Transverse colon (tissue), 4 donors: ENCODE results near the gene SLC27A2.

ENCODE experiments used
- CTCF ChIP-seq, 5 experiments: fragments of 200-600 bp in 3 of 5; fragments of 450-650 bp in 2 of 5; sonication (generic) in 3 of 5; IDR thresholded peaks; 1 replicate in 2 of 5; 2 replicates in 3 of 5; pipeline ENCODE4 v1.5.1; 2016 to 2017; ENCODE audit warnings: antibody characterized with exemption in 5 of 5, inconsistent platforms in 3 of 5, mild to moderate bottlenecking in 2 of 5, moderate library complexity in 1 of 5
- POLR2A ChIP-seq: fragments of 450-650 bp; IDR thresholded peaks from one replicate; pipeline ENCODE4 v1.6.1; 2016; ENCODE audit warnings: antibody characterized with exemption, mild to moderate bottlenecking, moderate library complexity
- POLR2AphosphoS5 ChIP-seq, 3 donors: sonication (generic); formaldehyde crosslinking; IDR thresholded peaks; one replicate each; pipeline ENCODE4 v1.6.1; 2016; ENCODE audit warnings: antibody characterized with exemption in 3 of 3

GRCh38 chr15:50241684-50242450, 59.9 kb downstream of the SLC27A2 start:
- TF ChIP-seq POLR2A (no peak), CTCF (IDR thresholded peaks at IDR 0.05) (no peak), POLR2AphosphoS5 (IDR thresholded peaks at IDR 0.05) (no peak)
